Measurements from ENCODE around the gene PHF21A.

DNA sequence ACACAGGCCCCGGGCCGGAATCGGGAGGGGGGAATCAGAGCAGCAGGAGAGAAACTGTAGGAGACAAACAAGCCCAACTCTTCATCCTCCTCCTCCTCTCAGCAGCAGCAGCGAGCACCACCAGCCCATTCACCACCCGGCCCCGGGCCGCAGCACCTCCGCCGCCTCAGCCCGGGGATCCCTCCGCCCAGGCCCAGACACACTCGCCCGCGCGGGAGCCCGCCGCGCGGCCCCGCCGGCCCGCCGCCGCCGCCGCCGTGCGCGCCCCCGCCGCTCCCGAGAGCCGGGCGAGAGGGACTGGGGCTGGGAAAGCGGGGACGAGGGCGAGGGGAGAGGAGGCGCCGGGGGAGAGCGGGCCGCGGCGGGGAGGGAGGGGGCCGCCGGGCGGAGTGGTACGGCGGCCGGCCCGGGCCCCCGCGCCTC lies at the start of gene PHF21A:
- no peak for TF ChIP-seq GATA2 (IDR thresholded peaks at IDR 0.05; ENCODE audit: low read depth, low read length)
- no peak for TF ChIP-seq GATA3 (IDR thresholded peaks at IDR 0.05; ENCODE audit: low read depth, low read length)
